Stimulated activated CD8-positive, alpha-beta memory T cell treated with anti-CD3 and anti-CD28 coated beads, Interleukin-4, amount 100 ng/mL, for 1 hour (primary cell): ENCODE data around the gene CARD9.
"Not testable (repeated sequence)": the region's sequence is repeated elsewhere in the genome, so short reads cannot be mapped to it uniquely, and the experiment has no call there.

Experiments used
- DNase-seq, 2 donors: peaks; one replicate each; pipeline ENCODE4 v3.0.0-alpha.2; 2020; ENCODE audit warnings: low read depth in 2 of 2, low spot score in 1 of 2

CARD9 gene

GRCh38 chr9:136373300-136374182, at the start of gene CARD9:
CARD9 (minus strand) TSS chr9:136373669; CDS start chr9:136372078, 1,591 bp downstream.
- no peak for DNase-seq

- no peak for DNase-seq
Observed at GRCh38 chr9:136422876-136423275, 49.4 kb upstream of the CARD9 start.

- DNase-seq, result no peak
Observed at GRCh38 chr9:136421791-136422190, 48.3 kb upstream of the CARD9 start.

GRCh38 chr9:136419092-136419420, 45.6 kb upstream of the CARD9 start:
- DNase-seq, result no peak

GRCh38 chr9:136418182-136419091, 45.0 kb upstream of the CARD9 start:
- no peak for DNase-seq

- DNase-seq, result no peak
Observed at GRCh38 chr9:136416914-136417313, 43.4 kb upstream of the CARD9 start.

- DNase-seq, result no peak
Observed at GRCh38 chr9:136416427-136416826, 43.0 kb upstream of the CARD9 start.

GRCh38 chr9:136412962-136413361, 39.5 kb upstream of the CARD9 start:
- DNase-seq, result no peak

GRCh38 chr9:136411378-136411777, 37.9 kb upstream of the CARD9 start:
- DNase-seq, result no peak

GRCh38 chr9:136410500-136411287, 37.2 kb upstream of the CARD9 start, which contains the start of the genes ENTR1 and PMPCA:
ENTR1 (minus strand) TSS chr9:136410614; CDS start chr9:136410397, 217 bp downstream.
PMPCA (plus strand) TSS chr9:136410658; CDS start chr9:136410669, 11 bp downstream.
- peak; percentile 94 to 96 for DNase-seq

- no peak for DNase-seq
Observed at GRCh38 chr9:136409557-136410455, 36.3 kb upstream of the CARD9 start.

- DNase-seq, result no peak
Observed at GRCh38 chr9:136407911-136408310, 34.4 kb upstream of the CARD9 start.

- DNase-seq, result not testable (repeated sequence)
Observed at GRCh38 chr9:136407061-136407460, 33.6 kb upstream of the CARD9 start.

GRCh38 chr9:136405904-136406303, 32.4 kb upstream of the CARD9 start:
- DNase-seq, result not testable (repeated sequence)

- DNase-seq, result no peak
Observed at GRCh38 chr9:136405481-136405880, 32.0 kb upstream of the CARD9 start.

- DNase-seq, result no peak
Observed at GRCh38 chr9:136404801-136405136, 31.3 kb upstream of the CARD9 start.

- no peak for DNase-seq
Observed at GRCh38 chr9:136403915-136404800, 30.7 kb upstream of the CARD9 start.

GRCh38 chr9:136403538-136403914, 30.1 kb upstream of the CARD9 start:
- peak; percentile 20 to 52 for DNase-seq

GRCh38 chr9:136402067-136402466, 28.6 kb upstream of the CARD9 start:
- DNase-seq, result no peak
